ENCODE results near the gene TWF2. TPM values are rescaled to one million over a fixed set of nuclear protein-coding genes. Genes with fewer than 3 reads are reported as not detected.

TWF2 gene
- total RNA-seq, 1 experiment from 2014 or later = 44.8 TPM

- H2AFZ ChIP-seq (ENCODE audit: low read length) = no peak overlapping the region
- H3K36me3 Mint-ChIP-seq (ENCODE audit: insufficient read depth in 1 of 3, low read depth in 3 of 3) = peaks cover 26 to 72% (median 66%) of the 10 kb centered on the region in 3 experiments; a peak in 6 of 7 replicates
- no peaks in the 10 kb centered on the region; the same call in 1 of the 2 replicates for H3K4me1 ChIP-seq (ENCODE audit: insufficient read depth, low read length)
- H3K23ac ChIP-seq (ENCODE audit: insufficient read length, low read depth, low read length) = no peak overlapping the region
- H3K9me3 Mint-ChIP-seq = no peaks in the 10 kb centered on the region
- H3K56ac ChIP-seq (ENCODE audit: insufficient read length, low read depth, low read length) = no peak overlapping the region
- H4K5ac ChIP-seq (ENCODE audit: insufficient read length, low read depth, low read length) = no peak overlapping the region
- no peak overlapping the region for H2BK20ac ChIP-seq (ENCODE audit: low read depth, low read length, poor library complexity, severe bottlenecking)
- H3K4me1 Mint-ChIP-seq = peaks cover 2 to 4% of the 10 kb centered on the region in 2 experiments; a peak in 3 of 4 replicates
- no peaks in the 10 kb centered on the region for H3K9me3 ChIP-seq (ENCODE audit: control insufficient read depth, low read depth, low read length)
- H4K20me1 ChIP-seq (ENCODE audit: control insufficient read depth, insufficient read depth, insufficient read length) = peaks cover 3% of the 10 kb centered on the region
- no peak for DNase-seq
- H3K4ac ChIP-seq (ENCODE audit: low read depth, low read length) = no peak overlapping the region
- TF ChIP-seq, protein P1, sequence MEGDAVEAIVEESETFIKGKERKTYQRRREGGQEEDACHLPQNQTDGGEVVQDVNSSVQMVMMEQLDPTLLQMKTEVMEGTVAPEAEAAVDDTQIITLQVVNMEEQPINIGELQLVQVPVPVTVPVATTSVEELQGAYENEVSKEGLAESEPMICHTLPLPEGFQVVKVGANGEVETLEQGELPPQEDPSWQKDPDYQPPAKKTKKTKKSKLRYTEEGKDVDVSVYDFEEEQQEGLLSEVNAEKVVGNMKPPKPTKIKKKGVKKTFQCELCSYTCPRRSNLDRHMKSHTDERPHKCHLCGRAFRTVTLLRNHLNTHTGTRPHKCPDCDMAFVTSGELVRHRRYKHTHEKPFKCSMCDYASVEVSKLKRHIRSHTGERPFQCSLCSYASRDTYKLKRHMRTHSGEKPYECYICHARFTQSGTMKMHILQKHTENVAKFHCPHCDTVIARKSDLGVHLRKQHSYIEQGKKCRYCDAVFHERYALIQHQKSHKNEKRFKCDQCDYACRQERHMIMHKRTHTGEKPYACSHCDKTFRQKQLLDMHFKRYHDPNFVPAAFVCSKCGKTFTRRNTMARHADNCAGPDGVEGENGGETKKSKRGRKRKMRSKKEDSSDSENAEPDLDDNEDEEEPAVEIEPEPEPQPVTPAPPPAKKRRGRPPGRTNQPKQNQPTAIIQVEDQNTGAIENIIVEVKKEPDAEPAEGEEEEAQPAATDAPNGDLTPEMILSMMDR (conservative IDR thresholded peaks at IDR 0.05) = no peak
- no peaks in the 10 kb centered on the region for H3K79me1 ChIP-seq (ENCODE audit: insufficient read depth, low read depth, low read length, poor library complexity, severe bottlenecking)
- H2BK5ac ChIP-seq (ENCODE audit: insufficient read length, low read length) = no peak overlapping the region
- H3K14ac ChIP-seq (ENCODE audit: insufficient read depth, low read length) = no peak overlapping the region
- H2BK12ac ChIP-seq (ENCODE audit: insufficient read length, low read depth, low read length) = no peak overlapping the region
- H3K27ac ChIP-seq (ENCODE audit: insufficient read length, low read depth, low read length) = no peak overlapping the region
- H3K18ac ChIP-seq (ENCODE audit: insufficient read length, low read depth, low read length) = no peak overlapping the region
- H2AK5ac ChIP-seq (ENCODE audit: insufficient read length, low read length) = no peak overlapping the region
- no peak overlapping the region for H2BK15ac ChIP-seq (ENCODE audit: low read depth, low read length)
- H4K8ac ChIP-seq (replicated peaks; ENCODE audit: insufficient read length, low read depth, low read length) = no peak overlapping the region
- no peak overlapping the region for H4K91ac ChIP-seq (ENCODE audit: insufficient read length, low read depth, low read length)
- H3K9ac ChIP-seq (ENCODE audit: extremely low read depth, insufficient read length, low read length) = no peak overlapping the region
- H3K27me3 ChIP-seq (ENCODE audit: insufficient read depth, low read length) = no peaks in the 10 kb centered on the region
- no peak overlapping the region for H3K27ac Mint-ChIP-seq
- no peak overlapping the region for H3T11ph ChIP-seq (ENCODE audit: low read length)
- no peak overlapping the region for H3K4me3 Mint-ChIP-seq
- H2BK120ac ChIP-seq (ENCODE audit: low read depth, low read length, poor library complexity, severe bottlenecking) = no peak overlapping the region
- no peaks in the 10 kb centered on the region for H3K79me2 ChIP-seq (ENCODE audit: insufficient read depth, low read length)
- no peak overlapping the region for H3K4me2 ChIP-seq (ENCODE audit: insufficient read depth, insufficient read length, low read length)
- no peaks in the 10 kb centered on the region for H3K27me3 Mint-ChIP-seq (ENCODE audit: low read depth)
- no peaks in the 10 kb centered on the region for H3K23me2 ChIP-seq (ENCODE audit: insufficient read length, low read depth, low read length, poor library complexity, severe bottlenecking)
Measured at GRCh38 chr3:52213901-52214300, 25.1 kb downstream of the TWF2 start.
